IMR-90 (cell line): ENCODE measurements around the gene ZNF316. TPM values are rescaled to one million over a fixed set of nuclear protein-coding genes. Genes with fewer than 3 reads are reported as not detected.

Experiments
- ATAC-seq: fragments of 200-7000 bp; cut with Tn5 transposase; 2 replicates; pipeline ENCODE4 v1.9.1; 2020; ENCODE audit warnings: low read depth, mild to moderate bottlenecking, moderate library complexity
- BruUV-seq: library from RNA; stranded (reverse); fragments of 400-500 nt; replicated peaks from 2 replicates; lab custom pipeline; 2021; lab: Mats Ljungman, UMichigan
- CTCF ChIA-PET: fragments of 300-600 bp; formaldehyde crosslinking; extraction: SDS; loops from one replicate; lab custom pipeline; 2021; ENCODE audit warnings: antibody characterized with exemption; lab: Yijun Ruan, JAX
- POLR2A ChIA-PET: fragments of 300-600 bp; sonication (Branson Sonifier 250); formaldehyde crosslinking; loops from one replicate; lab custom pipeline; 2022; ENCODE audit warnings: antibody characterized with exemption; ENCODE audit not compliant: unreplicated experiment; lab: Charles Lee
- DNase-seq: peaks from one replicate; pipeline ENCODE4 v3.0.0; 2013
- H2AFZ ChIP-seq: replicated peaks from 2 replicates; pipeline ENCODE3; 2013; ENCODE audit warnings: low read length, mild to moderate bottlenecking; ENCODE audit not compliant: poor library complexity
- H2AK5ac ChIP-seq: 2 replicates; pipeline ENCODE4 v1.6.1; 2013; ENCODE audit warnings: low read depth, low read length, inconsistent platforms
- H2AK9ac ChIP-seq: replicated peaks from 2 replicates; pipeline ENCODE3; 2013; ENCODE audit warnings: mild to moderate bottlenecking, low read depth, low read length, moderate library complexity; ENCODE audit not compliant: poor library complexity
- H2BK120ac ChIP-seq: 2 replicates; pipeline ENCODE4 v1.6.1; 2013; ENCODE audit warnings: low read depth, low read length, inconsistent platforms
- H2BK15ac ChIP-seq: 3 replicates; pipeline ENCODE4 v1.6.1; 2013; ENCODE audit warnings: low read depth, low read length, inconsistent platforms
- H2BK20ac ChIP-seq: 2 replicates; pipeline ENCODE4 v1.6.1; 2013; ENCODE audit warnings: low read depth, mild to moderate bottlenecking, inconsistent platforms, low read length, moderate library complexity
- H2BK5ac ChIP-seq: 2 replicates; pipeline ENCODE4 v1.6.1; 2013; ENCODE audit warnings: mild to moderate bottlenecking, low read depth, low read length, inconsistent platforms; ENCODE audit not compliant: poor library complexity, severe bottlenecking
- H3K14ac ChIP-seq: replicated peaks from 2 replicates; pipeline ENCODE4 v1.6.1; 2013; ENCODE audit warnings: low read depth, low read length, inconsistent platforms
- H3K18ac ChIP-seq: 2 replicates; pipeline ENCODE4 v1.6.1; 2013; ENCODE audit warnings: low read depth, low read length, control low read depth
- H3K23ac ChIP-seq: 2 replicates; pipeline ENCODE4 v1.6.1; 2013; ENCODE audit warnings: low read depth, low read length, inconsistent platforms
- H3K27ac ChIP-seq: 2 replicates; pipeline ENCODE4 v1.5.1; 2013; ENCODE audit warnings: mild to moderate bottlenecking, control low read depth, low read length; ENCODE audit not compliant: insufficient read depth
- H3K27me3 ChIP-seq: 2 replicates; pipeline ENCODE4 v1.6.1; 2013; ENCODE audit warnings: low read length; ENCODE audit not compliant: control insufficient read depth, insufficient read depth
- H3K36me3 ChIP-seq: 2 replicates; pipeline ENCODE4 v1.6.1; 2013; ENCODE audit warnings: low read length, mixed read lengths; ENCODE audit not compliant: control insufficient read depth, insufficient read depth
- H3K4ac ChIP-seq: 2 replicates; pipeline ENCODE4 v1.6.1; 2013; ENCODE audit warnings: low read depth, low read length, inconsistent platforms
- H3K4me1 ChIP-seq: 2 replicates; pipeline ENCODE4 v1.6.1; 2013; ENCODE audit warnings: low read length, mixed read lengths; ENCODE audit not compliant: control insufficient read depth, insufficient read depth
- H3K4me2 ChIP-seq: 2 replicates; pipeline ENCODE4 v1.6.1; 2013; ENCODE audit warnings: low read depth, mild to moderate bottlenecking, control low read depth, low read length, moderate library complexity
- H3K4me3 ChIP-seq: 2 replicates; pipeline ENCODE4 v1.5.1; 2013; ENCODE audit warnings: low read depth, mild to moderate bottlenecking, control low read depth, low read length, moderate library complexity; ENCODE audit not compliant: insufficient read depth
- H3K56ac ChIP-seq: 2 replicates; pipeline ENCODE4 v1.6.1; 2013; ENCODE audit warnings: low read length, inconsistent platforms; ENCODE audit not compliant: insufficient read depth; ENCODE audit errors: extremely low read depth
- H3K79me1 ChIP-seq, 2 experiments: 2 replicates each; pipeline ENCODE4 v1.6.1; 2013; ENCODE audit warnings: low read length in 2 of 2, inconsistent platforms in 1 of 2, low read depth in 1 of 2
- H3K9ac ChIP-seq: 2 replicates; pipeline ENCODE4 v1.6.1; 2013; ENCODE audit warnings: low read depth, low read length, control low read depth
- H3K9me1 ChIP-seq: 2 replicates; pipeline ENCODE4 v1.6.1; 2013; ENCODE audit warnings: low read length, inconsistent platforms; ENCODE audit not compliant: insufficient read depth
- H3K9me3 ChIP-seq: 2 replicates; pipeline ENCODE4 v1.6.1; 2013; ENCODE audit warnings: low read length; ENCODE audit not compliant: control insufficient read depth, insufficient read depth
- H4K20me1 ChIP-seq: 2 replicates; pipeline ENCODE4 v1.6.1; 2013; ENCODE audit warnings: low read length, inconsistent platforms; ENCODE audit not compliant: insufficient read depth
- H4K5ac ChIP-seq: 2 replicates; pipeline ENCODE4 v1.6.1; 2013; ENCODE audit warnings: mild to moderate bottlenecking, low read depth, low read length, control low read depth
- H4K8ac ChIP-seq, 2 experiments: 2 replicates each; pipeline ENCODE4 v1.6.1; 2013; ENCODE audit warnings: low read depth in 2 of 2, low read length in 2 of 2, control low read depth in 1 of 2, inconsistent platforms in 1 of 2
- H4K91ac ChIP-seq: 2 replicates; pipeline ENCODE4 v1.6.1; 2013; ENCODE audit warnings: low read depth, low read length, inconsistent platforms; ENCODE audit not compliant: insufficient read depth
- BHLHE40 ChIP-seq: fragments of 150-350 bp; IDR thresholded peaks from 2 replicates; pipeline ENCODE4 v1.6.1; 2016; ENCODE audit warnings: mild to moderate bottlenecking, low read depth, low read length
- CEBPB ChIP-seq: IDR thresholded peaks from 2 replicates; pipeline ENCODE4 v1.6.1; 2012; ENCODE audit warnings: low read depth, low read length, improper control_type of control experiment
- CHD1 ChIP-seq: IDR thresholded peaks from 2 replicates; pipeline ENCODE4 v1.6.1; 2012; ENCODE audit warnings: low read depth, low read length, improper control_type of control experiment
- ELK1 ChIP-seq: fragments of 150-350 bp; IDR thresholded peaks from 2 replicates; pipeline ENCODE4 v1.6.1; 2016; ENCODE audit warnings: low read depth, mild to moderate bottlenecking, low read length, moderate library complexity, borderline replicate concordance
- FOS ChIP-seq: fragments of 150-350 bp; IDR thresholded peaks from 2 replicates; pipeline ENCODE4 v1.6.1; 2016; ENCODE audit warnings: low read depth, low read length
- MAFK ChIP-seq: IDR thresholded peaks from 2 replicates; pipeline ENCODE4 v1.6.1; 2012; ENCODE audit warnings: low read depth, low read length, improper control_type of control experiment
- MAZ ChIP-seq: IDR thresholded peaks from 2 replicates; pipeline ENCODE4 v1.6.1; 2012; ENCODE audit warnings: low read depth, mild to moderate bottlenecking, low read length, improper control_type of control experiment, moderate library complexity, borderline replicate concordance
- MXI1 ChIP-seq: IDR thresholded peaks from 2 replicates; pipeline ENCODE4 v1.6.1; 2012; ENCODE audit warnings: low read depth, mild to moderate bottlenecking, low read length, moderate library complexity, borderline replicate concordance
- NFE2L2 ChIP-seq: fragments of 150-350 bp; IDR thresholded peaks from 2 replicates; pipeline ENCODE4 v1.6.1; 2016; ENCODE audit warnings: low read depth, mild to moderate bottlenecking, low read length
- POLR2A ChIP-seq: IDR thresholded peaks from 2 replicates; pipeline ENCODE4 v1.6.1; 2012; ENCODE audit warnings: mild to moderate bottlenecking, low read depth, low read length
- RCOR1 ChIP-seq: IDR thresholded peaks from 2 replicates; pipeline ENCODE4 v1.6.1; 2012; ENCODE audit warnings: mild to moderate bottlenecking, low read length, improper control_type of control experiment; ENCODE audit not compliant: insufficient replicate concordance
- RFX5 ChIP-seq: IDR thresholded peaks from 2 replicates; pipeline ENCODE4 v1.8.0; 2012; ENCODE audit warnings: low read depth, mild to moderate bottlenecking, low read length, moderate library complexity
- SMC3 ChIP-seq: fragments of 150-350 bp; IDR thresholded peaks from 2 replicates; pipeline ENCODE4 v1.6.1; 2016; ENCODE audit warnings: low read depth, mild to moderate bottlenecking, antibody characterized with exemption, low read length, moderate library complexity
- USF2 ChIP-seq: fragments of 150-350 bp; IDR thresholded peaks from 2 replicates; pipeline ENCODE4 v1.6.1; 2017; ENCODE audit warnings: mild to moderate bottlenecking, antibody characterized with exemption, low read length, low read depth
- WGBS, 2 experiments: methylation state at CpG; one replicate each; pipeline versions ENCODE4 v1.1.5 to v1.1.7; 2013; ENCODE audit warnings: missing lambda C conversion rate in 2 of 2; ENCODE audit not compliant: insufficient read length in 1 of 2; ENCODE audit errors: extremely low coverage in 2 of 2; 5-methylcytosine and 5-hydroxymethylcytosine counted together
- dilution Hi-C: fragments of 300-500 bp; cut with HindIII; formaldehyde crosslinking; loops from one replicate; pipeline ENCODE4 v1.14.3; 2018; ENCODE audit warnings: low sequenced_read_pairs; ENCODE audit not compliant: unreplicated experiment
- in situ Hi-C: fragments of 300-500 bp; cut with MboI; formaldehyde crosslinking; loops from 3 replicates; pipeline ENCODE4 v1.14.3; 2019; ENCODE audit warnings: low sequenced_read_pairs, inconsistent platforms, mixed read lengths
- intact Hi-C: fragments of 100-400 bp; cut with micrococcal nuclease; formaldehyde crosslinking; loops from 2 replicates; pipeline ENCODE4 v1.10.0; 2022
- polyA plus RNA-seq, 3 experiments: library from polyadenylated mRNA; depleted of rRNA; stranded (reverse); fragments of >200 nt; gene quantifications; 2 replicates each; pipeline ENCODE4 v1.2.3, GENCODE V29; 2012; ENCODE audit warnings: low replicate concordance in 1 of 3
- total RNA-seq: library from RNA; depleted of rRNA; stranded (reverse); fragments of >200 nt; gene quantifications from 2 replicates; pipeline ENCODE4 v1.2.3, GENCODE V29; 2012

Gene ZNF316
- total and polyA plus RNA-seq, 2 of the 4 experiments (the other 2 are of a cell fraction): 3.2 to 7.2 TPM

- H3K79me1 ChIP-seq: peaks cover 4 to 24% of the 10 kb centered on the region in 2 experiments; a peak in 3 of 4 replicates
- no peak overlapping the region for H2BK15ac ChIP-seq
- no peak overlapping the region for H4K5ac ChIP-seq
- DNase-seq: no peak
- H2BK120ac ChIP-seq: no peak overlapping the region
- no peak; the same call in 1 of the 2 replicates for ATAC-seq
- H3K23ac ChIP-seq: no peak overlapping the region
- in situ Hi-C loops (no loop called here), intact Hi-C loops (no loop called here), dilution Hi-C loops (no loop called here)
- H4K20me1 ChIP-seq: peaks cover 9% of the 10 kb centered on the region; the same call in 1 of the 2 replicates
- H4K8ac ChIP-seq: no peak overlapping the region
- no peak overlapping the region for H3K9ac ChIP-seq
- no peak overlapping the region for H4K91ac ChIP-seq
- H3K18ac ChIP-seq: no peak overlapping the region
- peaks cover 11% of the 10 kb centered on the region; the same call in 1 of the 2 replicates for H3K9me3 ChIP-seq
- no peaks in the 10 kb centered on the region for H3K4me1 ChIP-seq
- no peaks in the 10 kb centered on the region for H3K27me3 ChIP-seq
- ChIA-PET POLR2A (no interaction called here), CTCF (no interaction called here)
- no peak overlapping the region for H2AK5ac ChIP-seq
- no peak overlapping the region for H2AK9ac ChIP-seq
- no peak overlapping the region for H2AFZ ChIP-seq
- H3K14ac ChIP-seq: no peak overlapping the region
- peaks cover 75% of the 10 kb centered on the region for H3K36me3 ChIP-seq
- H3K4ac ChIP-seq: no peak overlapping the region
- no peak overlapping the region for H3K4me2 ChIP-seq
- H3K9me1 ChIP-seq: 0 out of 2 replicates have a peak, but pooled peaks cover 3% of the 10 kb centered on the region
- TF ChIP-seq BHLHE40: no peak
- no peak for TF ChIP-seq MXI1
- TF ChIP-seq MAZ: no peak
- TF ChIP-seq POLR2A: no peak
- TF ChIP-seq RFX5: no peak
- no peak for TF ChIP-seq NFE2L2
- TF ChIP-seq SMC3: no peak
- TF ChIP-seq CEBPB: no peak
- no peak for TF ChIP-seq ELK1
- TF ChIP-seq FOS: no peak
- TF ChIP-seq MAFK: no peak
- TF ChIP-seq USF2: no peak
- no peak for TF ChIP-seq RCOR1
- TF ChIP-seq CHD1: no peak
- no TSS peak for BruUV-seq
- no peak overlapping the region for H3K56ac ChIP-seq
- no peak overlapping the region for H2BK20ac ChIP-seq
- WGBS, 2 experiments: 89% methylated on average over 3 of the region's 8 CpGs; no CpG with 5 or more reads in 1 of the 2 experiments
- H2BK5ac ChIP-seq: no peak overlapping the region
- H3K4me3 ChIP-seq: no peak overlapping the region
- H3K27ac ChIP-seq: no peak overlapping the region
These were observed 9.3 kb downstream of the ZNF316 start for GRCh38 chr7:6646465-6646864.
